Prostate gland (tissue), 2 donors: ENCODE results near the gene IL17RD. TPM values are rescaled to one million over a fixed set of nuclear protein-coding genes. Genes with fewer than 3 reads are reported as not detected.

Experiments used
- DNase-seq: peaks from one replicate; pipeline ENCODE4 v3.0.0-alpha.2; 2019; ENCODE audit warnings: low spot score
- H3K27ac ChIP-seq, 2 donors: fragments of 200-600 bp; sonication (generic); 2 replicates each; pipeline ENCODE4 v1.5.1; 2017 to 2019
- H3K27me3 ChIP-seq: fragments of 200-600 bp; sonication (generic); replicated peaks from 2 replicates; pipeline ENCODE4 v1.5.1; 2019; ENCODE audit not compliant: insufficient read depth
- H3K36me3 ChIP-seq, 2 donors: fragments of 200-600 bp; sonication (generic); 1 replicate in 1 of 2; 2 replicates in 1 of 2; pipeline versions ENCODE4 v1.5.1 to v1.8.1; 2017 to 2019
- H3K4me1 ChIP-seq: fragments of 200-600 bp; sonication (generic); replicated peaks from 2 replicates; pipeline ENCODE4 v1.5.1; 2019
- H3K4me3 ChIP-seq, 2 donors: fragments of 200-600 bp; sonication (generic); 2 replicates each; pipeline ENCODE4 v1.5.1; 2017 to 2019
- H3K9me3 ChIP-seq: fragments of 200-600 bp; sonication (generic); 2 replicates; pipeline ENCODE4 v1.5.1; 2017
- POLR2A ChIP-seq: fragments of 450-650 bp; IDR thresholded peaks from one replicate; pipeline ENCODE4 v1.6.1; 2016; ENCODE audit warnings: antibody characterized with exemption, mild to moderate bottlenecking
- POLR2AphosphoS5 ChIP-seq: sonication (generic); formaldehyde crosslinking; IDR thresholded peaks from one replicate; pipeline ENCODE4 v1.6.1; 2017; ENCODE audit warnings: antibody characterized with exemption
- WGBS: methylation state at CpG from one replicate; pipeline ENCODE4 v1.1.5; 2018; 5-methylcytosine and 5-hydroxymethylcytosine counted together
- intact Hi-C: fragments of 100-400 bp; cut with DNase I; formaldehyde crosslinking; loops from one replicate; pipeline ENCODE4 v1.14.2; 2022
- total RNA-seq, 2 donors: library from RNA; depleted of rRNA; stranded (reverse); fragments of >200 nt; gene quantifications; one replicate each; pipeline ENCODE4 v1.1.0, GENCODE V29; 2016
- TF ChIP-seq, protein P1 (sequence below), 4 experiments: fragments of 200-600 bp in 2 of 4; fragments of 450-650 bp in 2 of 4; sonication (generic) in 2 of 4; IDR thresholded peaks; 1 replicate in 3 of 4; 2 replicates in 1 of 4; pipeline ENCODE4 v1.5.1; 2016 to 2019; ENCODE audit warnings: antibody characterized with exemption in 4 of 4, mild to moderate bottlenecking in 2 of 4, moderate library complexity in 2 of 4

The IL17RD gene
- total RNA-seq, 2 donors from 2014 or later: 8.3 to 19.9 TPM

DNA sequence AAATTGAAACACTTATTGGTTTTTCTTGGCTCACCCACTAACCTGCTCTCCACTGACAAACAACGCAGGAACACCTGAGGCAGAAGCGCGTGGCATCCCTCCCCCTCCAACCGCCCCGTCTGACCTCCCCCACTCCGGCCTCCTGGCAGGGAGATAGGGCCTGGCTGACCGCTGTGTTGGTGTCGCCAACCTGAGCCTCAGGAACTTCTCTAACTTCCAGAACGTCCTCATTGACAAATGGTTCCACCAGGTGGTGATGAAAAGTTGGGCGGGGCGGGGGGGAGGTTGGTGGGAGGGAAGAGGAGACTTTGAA lies 22.8 kb downstream of the IL17RD start:
- 53% methylated on average over 11 of the region's 11 CpGs for WGBS
- TF ChIP-seq, protein P1, sequence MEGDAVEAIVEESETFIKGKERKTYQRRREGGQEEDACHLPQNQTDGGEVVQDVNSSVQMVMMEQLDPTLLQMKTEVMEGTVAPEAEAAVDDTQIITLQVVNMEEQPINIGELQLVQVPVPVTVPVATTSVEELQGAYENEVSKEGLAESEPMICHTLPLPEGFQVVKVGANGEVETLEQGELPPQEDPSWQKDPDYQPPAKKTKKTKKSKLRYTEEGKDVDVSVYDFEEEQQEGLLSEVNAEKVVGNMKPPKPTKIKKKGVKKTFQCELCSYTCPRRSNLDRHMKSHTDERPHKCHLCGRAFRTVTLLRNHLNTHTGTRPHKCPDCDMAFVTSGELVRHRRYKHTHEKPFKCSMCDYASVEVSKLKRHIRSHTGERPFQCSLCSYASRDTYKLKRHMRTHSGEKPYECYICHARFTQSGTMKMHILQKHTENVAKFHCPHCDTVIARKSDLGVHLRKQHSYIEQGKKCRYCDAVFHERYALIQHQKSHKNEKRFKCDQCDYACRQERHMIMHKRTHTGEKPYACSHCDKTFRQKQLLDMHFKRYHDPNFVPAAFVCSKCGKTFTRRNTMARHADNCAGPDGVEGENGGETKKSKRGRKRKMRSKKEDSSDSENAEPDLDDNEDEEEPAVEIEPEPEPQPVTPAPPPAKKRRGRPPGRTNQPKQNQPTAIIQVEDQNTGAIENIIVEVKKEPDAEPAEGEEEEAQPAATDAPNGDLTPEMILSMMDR (IDR thresholded peaks at IDR 0.05): no peak
- TF ChIP-seq POLR2AphosphoS5 (no peak), POLR2A (no peak)

DNA sequence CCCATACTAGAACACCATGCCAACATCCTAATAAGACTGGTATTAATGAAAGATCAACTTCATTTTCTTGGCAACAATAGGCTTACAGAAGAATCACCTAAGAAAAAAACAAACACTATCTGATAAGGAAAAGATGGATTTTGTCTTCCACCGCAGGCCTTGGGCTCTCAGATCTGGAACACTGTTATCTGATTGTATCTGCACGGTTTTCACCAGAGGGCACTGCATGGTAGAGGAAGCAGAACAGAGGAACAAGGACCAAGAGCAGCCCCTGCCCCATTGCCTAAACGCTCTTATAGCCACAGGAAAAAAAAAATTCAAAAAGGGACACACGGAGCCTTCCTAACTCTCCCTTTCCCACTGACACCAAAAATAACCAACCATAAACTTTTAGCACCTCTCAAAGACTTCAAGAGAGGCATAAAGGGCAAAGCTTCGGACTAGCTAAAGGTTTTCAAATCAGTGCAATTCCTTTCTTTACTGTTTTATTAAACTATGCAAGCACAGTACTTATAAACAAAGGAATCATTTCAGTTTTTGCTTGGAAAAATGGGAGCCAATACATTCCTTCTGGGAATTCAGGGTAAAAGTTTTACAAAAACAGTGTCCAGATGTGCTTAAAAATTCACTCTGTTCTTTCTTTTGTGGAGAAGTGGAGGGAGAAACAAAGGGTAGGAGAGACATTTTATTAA lies 23.3 kb downstream of the IL17RD start:
- DNase-seq: no peak

More for the DNA sequence above, 22.8 kb downstream of the IL17RD start:
- no peaks in the 10 kb centered on the region for H3K9me3 ChIP-seq
- H3K4me1 ChIP-seq: no peaks in the 10 kb centered on the region
- no peak overlapping the region for H3K27ac ChIP-seq
- no peaks in the 10 kb centered on the region for H3K27me3 ChIP-seq
- H3K36me3 ChIP-seq: no peaks in the 10 kb centered on the region
- intact Hi-C loops: no loop called here
- no peak overlapping the region for H3K4me3 ChIP-seq
- no peak for DNase-seq

DNA sequence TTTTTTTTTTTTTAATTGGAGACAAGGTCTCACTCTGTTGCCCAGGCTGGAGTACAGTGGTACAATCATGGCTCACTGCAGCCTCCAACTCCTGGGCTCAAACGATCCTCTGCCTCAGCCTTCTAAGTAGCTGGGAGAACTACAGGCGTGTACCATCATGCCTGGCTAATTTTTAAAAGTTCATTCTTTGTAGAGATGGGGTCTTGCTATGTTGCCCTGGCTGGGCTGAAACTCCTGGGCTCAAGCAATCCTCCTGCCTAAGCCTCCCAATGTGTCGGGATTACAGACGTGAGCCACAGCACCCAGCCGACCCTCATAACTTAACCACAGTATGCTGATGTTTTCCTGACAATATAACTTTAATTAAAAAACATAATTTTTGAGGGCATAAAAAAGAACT lies 24.3 kb downstream of the IL17RD start:
- 90% methylated on average over 5 of the region's 5 CpGs for WGBS
- Histone ChIP-seq H3K27ac (no peak overlapping the region), H3K4me1 (no peaks in the 10 kb centered on the region), H3K36me3 (no peaks in the 10 kb centered on the region), H3K9me3 (no peaks in the 10 kb centered on the region), H3K27me3 (no peaks in the 10 kb centered on the region), H3K4me3 (no peak overlapping the region)
- no peak for DNase-seq
- intact Hi-C loops: no loop called here
- TF ChIP-seq, protein P1 (IDR thresholded peaks at IDR 0.05): no peak
- TF ChIP-seq POLR2A (no peak), POLR2AphosphoS5 (no peak)

More for the DNA sequence above, 23.3 kb downstream of the IL17RD start:
- TF ChIP-seq, protein P1 (IDR thresholded peaks at IDR 0.05): no peak
- TF ChIP-seq POLR2A: no peak
- TF ChIP-seq POLR2AphosphoS5: no peak
- no peak overlapping the region for H3K4me3 ChIP-seq
- H3K27me3 ChIP-seq: no peaks in the 10 kb centered on the region
- intact Hi-C loops: no loop called here
- 26% methylated on average over 5 of the region's 5 CpGs for WGBS
- H3K9me3 ChIP-seq: no peaks in the 10 kb centered on the region
- no peaks in the 10 kb centered on the region for H3K4me1 ChIP-seq
- H3K36me3 ChIP-seq: no peaks in the 10 kb centered on the region
- H3K27ac ChIP-seq: no peak overlapping the region

DNA sequence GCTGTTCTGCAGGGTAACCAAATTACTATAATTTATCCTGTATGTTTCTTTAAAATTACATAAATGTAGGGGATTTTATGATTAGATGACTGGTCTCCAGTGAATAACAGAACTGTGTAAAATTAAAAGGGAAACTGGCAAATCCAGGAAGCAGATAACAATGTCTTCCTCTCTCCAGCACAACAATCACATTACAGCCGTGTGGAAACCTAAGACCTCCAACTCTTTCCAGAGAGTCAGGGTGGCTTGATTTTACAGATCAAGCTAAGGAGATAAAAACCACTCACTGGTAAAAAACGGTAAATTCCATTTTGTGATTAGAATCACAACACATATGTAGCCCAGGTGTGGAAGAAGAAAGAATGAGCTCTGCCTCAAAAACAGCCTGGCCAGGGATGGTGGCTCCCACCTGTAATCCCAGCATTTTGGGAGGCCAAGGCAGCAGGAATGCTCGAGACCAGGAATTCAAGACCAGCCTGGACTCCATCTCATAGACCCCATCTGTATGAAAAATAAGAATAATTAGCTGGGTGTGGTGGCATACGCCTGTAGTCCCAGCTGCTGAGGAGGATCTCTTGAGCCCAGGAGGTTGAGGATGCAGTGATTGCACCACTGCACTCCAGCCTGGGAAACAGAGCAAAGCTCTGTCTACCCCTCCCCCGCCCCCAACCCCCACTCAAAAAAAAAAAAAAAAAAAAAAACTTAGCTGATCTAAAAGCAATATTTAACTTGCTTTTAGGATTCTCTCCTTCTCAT lies 29.0 kb downstream of the IL17RD start:
- WGBS: 80% methylated on average over 5 of the region's 5 CpGs
- Histone ChIP-seq H3K4me3 (no peak overlapping the region), H3K36me3 (no peaks in the 10 kb centered on the region), H3K27ac (no peak overlapping the region), H3K4me1 (no peaks in the 10 kb centered on the region), H3K9me3 (no peaks in the 10 kb centered on the region), H3K27me3 (no peaks in the 10 kb centered on the region)
- no peak for DNase-seq
- TF ChIP-seq POLR2A (no peak), POLR2AphosphoS5 (no peak)
- TF ChIP-seq, protein P1 (IDR thresholded peaks at IDR 0.05): no peak
- intact Hi-C loops: no loop called here

DNA sequence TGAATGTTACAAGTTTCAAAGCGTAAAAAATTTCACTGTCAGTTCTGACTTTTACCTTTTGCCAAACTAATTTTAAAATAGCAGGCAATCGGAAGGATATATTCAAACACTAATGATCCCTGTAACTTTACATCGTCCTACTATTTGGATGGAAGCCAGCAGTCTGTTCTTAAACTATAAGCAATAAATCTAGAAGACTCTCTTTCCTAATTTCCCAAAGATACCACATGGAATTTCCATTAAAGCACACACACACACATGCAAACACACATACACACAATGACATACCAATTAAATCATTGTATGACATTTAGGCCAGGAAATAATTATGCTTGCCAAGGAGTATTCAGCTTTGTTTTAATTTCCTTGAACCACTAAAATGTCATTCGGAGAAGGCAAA lies 32.0 kb downstream of the IL17RD start:
- H3K9me3 ChIP-seq: no peaks in the 10 kb centered on the region
- H3K36me3 ChIP-seq: no peaks in the 10 kb centered on the region
- no peaks in the 10 kb centered on the region for H3K4me1 ChIP-seq
- WGBS: 49% methylated on average over 4 of the region's 4 CpGs
- intact Hi-C loops: no loop called here
- H3K27me3 ChIP-seq: no peaks in the 10 kb centered on the region
- no peak for DNase-seq
- H3K27ac ChIP-seq: no peak overlapping the region
- no peak overlapping the region for H3K4me3 ChIP-seq
- TF ChIP-seq, protein P1 (IDR thresholded peaks at IDR 0.05): no peak
- TF ChIP-seq POLR2AphosphoS5: no peak
- no peak for TF ChIP-seq POLR2A
